Measurements from ENCODE around the gene CLCNKB.

DNA sequence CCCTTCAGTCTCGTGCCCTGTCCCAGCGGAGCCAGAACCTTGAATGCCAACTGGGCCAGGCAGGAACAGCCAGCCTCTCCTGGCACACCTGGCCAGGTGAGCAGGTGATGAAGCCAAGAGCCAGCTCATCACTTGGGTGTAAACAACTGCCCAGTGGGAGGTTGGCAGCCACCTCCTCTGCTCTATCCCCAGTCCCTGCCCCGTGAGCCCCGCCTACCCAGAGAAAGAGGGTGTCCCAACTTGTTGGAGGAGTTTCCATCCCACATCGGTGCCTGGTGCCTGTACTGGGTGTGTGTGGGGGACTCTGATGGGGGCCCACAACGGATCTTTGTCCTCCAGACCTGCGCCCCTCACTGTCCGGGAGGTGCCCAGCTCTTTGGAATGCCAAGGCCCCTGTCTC is 47.7 kb downstream of the CLCNKB start:
- TF ChIP-seq, protein P1, sequence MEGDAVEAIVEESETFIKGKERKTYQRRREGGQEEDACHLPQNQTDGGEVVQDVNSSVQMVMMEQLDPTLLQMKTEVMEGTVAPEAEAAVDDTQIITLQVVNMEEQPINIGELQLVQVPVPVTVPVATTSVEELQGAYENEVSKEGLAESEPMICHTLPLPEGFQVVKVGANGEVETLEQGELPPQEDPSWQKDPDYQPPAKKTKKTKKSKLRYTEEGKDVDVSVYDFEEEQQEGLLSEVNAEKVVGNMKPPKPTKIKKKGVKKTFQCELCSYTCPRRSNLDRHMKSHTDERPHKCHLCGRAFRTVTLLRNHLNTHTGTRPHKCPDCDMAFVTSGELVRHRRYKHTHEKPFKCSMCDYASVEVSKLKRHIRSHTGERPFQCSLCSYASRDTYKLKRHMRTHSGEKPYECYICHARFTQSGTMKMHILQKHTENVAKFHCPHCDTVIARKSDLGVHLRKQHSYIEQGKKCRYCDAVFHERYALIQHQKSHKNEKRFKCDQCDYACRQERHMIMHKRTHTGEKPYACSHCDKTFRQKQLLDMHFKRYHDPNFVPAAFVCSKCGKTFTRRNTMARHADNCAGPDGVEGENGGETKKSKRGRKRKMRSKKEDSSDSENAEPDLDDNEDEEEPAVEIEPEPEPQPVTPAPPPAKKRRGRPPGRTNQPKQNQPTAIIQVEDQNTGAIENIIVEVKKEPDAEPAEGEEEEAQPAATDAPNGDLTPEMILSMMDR (IDR thresholded peaks at IDR 0.05), result no peak
- TF ChIP-seq POLR2A (IDR thresholded peaks at IDR 0.05), result no peak
